ENCODE measurements around the gene VAV1.

- TF ChIP-seq TAF1 (IDR thresholded peaks at IDR 0.05; ENCODE audit: low read depth, low read length) = no peak
- TF ChIP-seq POLR2A (IDR thresholded peaks at IDR 0.05; ENCODE audit: low read depth, low read length) = no peak
These were observed 2.6 kb downstream of the VAV1 start for GRCh38 chr19:6774821-6775707.

Measured in GM12891 (cell line).